ENCODE measurements around the gene HUS1.
"Not testable (repeated sequence)": the region's sequence is repeated elsewhere in the genome, so short reads cannot be mapped to it uniquely, and the experiment has no call there.

HUS1 gene

DNA sequence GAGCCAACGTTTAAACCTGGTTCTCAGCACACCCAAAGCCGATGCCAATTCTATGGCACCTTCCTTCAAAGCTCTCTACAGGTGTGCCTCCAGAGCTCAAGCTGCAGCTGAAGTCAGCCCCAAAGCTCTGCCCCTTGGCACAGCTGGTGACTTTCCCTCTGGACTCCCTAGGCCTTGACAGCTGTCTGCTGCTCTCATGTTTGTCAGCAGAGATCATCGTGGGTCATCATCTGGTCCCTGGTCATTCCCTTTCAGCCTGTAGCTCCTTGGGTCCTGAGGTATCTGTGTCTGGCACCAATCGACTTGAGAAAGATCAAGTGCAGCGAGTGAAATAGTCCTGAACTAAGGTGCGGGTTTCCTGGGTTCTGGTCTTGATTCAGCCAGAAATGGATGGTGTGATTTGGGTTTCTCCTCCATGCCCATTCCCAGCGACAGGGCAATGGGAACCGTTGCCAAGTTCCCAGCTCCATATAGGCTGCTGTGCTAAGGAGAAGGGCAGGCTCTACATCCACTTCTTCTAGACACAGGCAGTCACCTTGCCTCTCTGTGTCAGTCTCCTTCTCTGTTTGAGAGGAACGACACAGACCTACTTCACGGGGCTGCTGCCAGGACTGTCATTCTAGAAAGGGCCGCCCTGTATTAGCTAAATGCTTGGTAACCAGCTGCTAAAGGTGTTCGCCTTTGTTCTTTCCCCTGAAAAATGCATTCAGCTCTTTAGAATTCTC lies 34.7 kb downstream of the HUS1 start:
- no peak overlapping the region for H3K27ac ChIP-seq
- H3K36me3 ChIP-seq (ENCODE audit: insufficient read depth, low read length): no peaks in the 10 kb centered on the region
- no peak overlapping the region for H3K9ac ChIP-seq (ENCODE audit: insufficient read length)
- H3K9me3 ChIP-seq (ENCODE audit: low read depth, low read length): no peaks in the 10 kb centered on the region
- no peak for DNase-seq (ENCODE audit: low read depth, low spot score)
- H3K4me3 ChIP-seq: no peak overlapping the region
- TF ChIP-seq POLR2AphosphoS5 (IDR thresholded peaks at IDR 0.05; ENCODE audit: borderline replicate concordance, low read depth, low read length) (no peak), FOXP2 (optimal IDR thresholded peaks at IDR 0.05; ENCODE audit: control extremely low read depth, extremely low read length, insufficient read depth) (no peak), EZH2 (IDR thresholded peaks at IDR 0.05) (no peak)

DNA sequence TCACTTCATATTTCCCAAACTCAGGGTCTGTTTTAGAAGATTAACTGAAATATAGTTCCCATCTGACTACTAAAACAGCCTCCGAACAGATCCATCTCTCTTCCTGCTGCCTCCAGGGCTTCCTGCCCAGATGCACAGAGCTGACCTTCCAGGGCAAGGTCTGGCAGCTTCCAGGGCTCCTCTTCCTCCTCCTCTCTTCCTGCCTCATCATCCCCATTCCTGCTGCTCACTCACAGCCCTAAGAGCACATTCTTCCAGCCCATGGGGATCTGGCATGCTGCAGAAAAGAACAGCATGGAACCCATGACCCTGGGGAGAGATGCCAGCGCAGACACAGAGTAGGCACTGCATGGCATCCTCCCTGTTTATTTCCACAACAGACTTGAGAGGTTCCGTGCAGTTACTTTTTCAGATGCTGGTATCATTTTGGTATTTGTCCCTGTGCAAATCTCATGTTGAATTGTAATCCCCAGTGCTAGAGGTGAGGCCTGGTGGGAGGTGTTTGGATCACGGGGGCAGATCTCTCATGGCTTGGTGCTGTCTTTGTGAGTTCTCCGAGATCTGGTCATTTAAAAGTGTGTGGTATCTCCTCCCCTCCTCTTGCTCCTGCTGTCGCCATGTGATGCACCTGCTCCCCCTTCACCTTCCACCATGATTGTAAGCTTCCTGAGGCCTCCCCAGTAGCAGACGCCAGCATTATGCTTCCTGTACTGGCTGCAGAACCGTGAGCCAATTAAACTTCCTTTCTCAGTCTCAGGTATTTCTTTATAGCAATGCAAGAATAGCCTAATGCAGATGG lies 35.5 kb downstream of the HUS1 start:
- Histone ChIP-seq H3K27ac (no peak overlapping the region), H3K9ac (ENCODE audit: insufficient read length) (no peak overlapping the region), H3K36me3 (ENCODE audit: insufficient read depth, low read length) (no peaks in the 10 kb centered on the region), H3K9me3 (ENCODE audit: low read depth, low read length) (no peaks in the 10 kb centered on the region), H3K4me3 (no peak overlapping the region)
- no peak for DNase-seq (ENCODE audit: low read depth, low spot score)
- no peak for TF ChIP-seq FOXP2 (optimal IDR thresholded peaks at IDR 0.05; ENCODE audit: control extremely low read depth, extremely low read length, insufficient read depth)
- no peak for TF ChIP-seq POLR2AphosphoS5 (IDR thresholded peaks at IDR 0.05; ENCODE audit: borderline replicate concordance, low read depth, low read length)
- no peak for TF ChIP-seq EZH2 (IDR thresholded peaks at IDR 0.05)

DNA sequence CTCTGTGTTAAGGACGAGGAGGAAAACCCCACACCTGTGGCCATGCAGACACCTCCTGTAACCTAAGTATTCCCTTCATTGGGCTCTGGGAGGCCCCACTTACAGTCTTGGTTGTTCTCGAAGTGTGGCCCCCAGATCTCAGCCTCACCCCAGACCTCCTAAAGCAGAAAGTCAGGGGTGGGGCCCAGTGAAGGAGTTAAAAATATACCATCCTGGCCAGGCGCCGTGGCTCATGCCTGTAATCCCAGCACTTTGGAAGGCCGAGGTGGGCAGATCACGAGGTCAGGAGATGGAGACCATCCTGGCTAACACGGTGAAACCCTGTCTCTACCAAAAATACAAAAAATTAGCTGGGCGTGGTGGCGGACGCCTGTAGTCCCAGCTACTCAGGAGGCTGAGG lies 36.8 kb downstream of the HUS1 start:
- not testable (repeated sequence) for H3K36me3 ChIP-seq (ENCODE audit: insufficient read depth, low read length); H3K9ac ChIP-seq (ENCODE audit: insufficient read length); H3K4me3 ChIP-seq; H3K9me3 ChIP-seq (ENCODE audit: low read depth, low read length); H3K27ac ChIP-seq; DNase-seq (ENCODE audit: low read depth, low spot score)

DNA sequence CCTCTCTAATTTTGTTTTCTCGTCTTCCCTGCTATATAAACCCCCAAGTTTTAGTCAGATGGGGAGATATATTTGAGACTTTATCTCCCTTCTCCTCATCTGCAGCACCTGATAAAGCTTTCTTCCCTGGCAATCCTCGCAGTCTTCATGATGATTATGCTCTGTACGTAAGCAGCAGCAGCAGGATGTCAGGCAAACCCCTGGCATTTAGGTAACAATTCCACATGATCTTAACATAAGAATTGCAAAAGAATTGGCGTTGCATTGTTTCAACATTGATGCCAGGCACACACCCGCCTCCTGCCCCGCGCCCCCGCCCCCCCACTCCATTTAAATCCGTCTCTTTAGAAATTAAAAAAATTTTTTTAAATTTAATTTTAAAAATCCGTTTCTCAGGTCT lies 37.3 kb downstream of the HUS1 start:
- Histone ChIP-seq H3K27ac (no peak overlapping the region), H3K9ac (ENCODE audit: insufficient read length) (no peak overlapping the region)

DNA sequence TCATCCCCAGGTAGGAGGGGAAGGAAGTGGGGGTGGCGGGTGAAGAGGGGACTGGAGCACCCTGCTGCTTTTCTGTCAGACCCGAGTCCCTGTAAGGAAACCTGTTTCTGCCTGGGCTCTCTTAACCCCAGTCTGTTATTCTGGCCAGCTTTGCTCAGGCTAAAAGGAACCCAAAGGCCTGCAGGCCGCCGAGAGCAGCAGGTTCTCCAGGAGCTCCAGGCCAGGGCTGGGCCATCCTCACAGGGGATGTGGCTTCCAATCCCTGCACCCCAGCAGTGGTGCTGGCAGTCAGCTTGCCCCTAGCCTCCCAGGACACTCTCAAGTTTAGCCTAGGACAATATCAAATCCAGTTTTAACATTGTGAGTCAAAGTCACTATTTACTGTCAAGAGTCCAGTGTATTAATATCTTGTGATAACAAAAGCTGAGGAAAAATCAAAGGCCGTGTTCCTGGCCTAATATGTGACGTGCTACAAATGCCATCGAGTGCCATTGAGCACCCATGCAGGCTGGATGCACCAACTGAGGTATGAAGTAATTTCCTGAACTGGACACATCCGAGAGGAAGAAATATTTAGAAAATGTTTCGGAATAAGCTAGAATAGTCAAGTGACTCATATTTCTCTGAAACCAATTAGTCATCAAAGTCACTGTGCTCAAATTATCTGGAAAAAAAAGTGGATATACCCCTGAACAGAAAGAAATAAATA lies 38.1 kb downstream of the HUS1 start:
- no peak overlapping the region for H3K9ac ChIP-seq (ENCODE audit: insufficient read length)
- H3K9me3 ChIP-seq (ENCODE audit: low read depth, low read length): no peaks in the 10 kb centered on the region
- no peak overlapping the region for H3K27ac ChIP-seq
- no peak overlapping the region for H3K4me3 ChIP-seq
- no peaks in the 10 kb centered on the region for H3K36me3 ChIP-seq (ENCODE audit: insufficient read depth, low read length)
- TF ChIP-seq FOXP2 (optimal IDR thresholded peaks at IDR 0.05; ENCODE audit: control extremely low read depth, extremely low read length, insufficient read depth) (no peak), POLR2AphosphoS5 (IDR thresholded peaks at IDR 0.05; ENCODE audit: borderline replicate concordance, low read depth, low read length) (no peak), EZH2 (IDR thresholded peaks at IDR 0.05) (no peak)
- no peak for DNase-seq (ENCODE audit: low read depth, low spot score)

More for the DNA sequence above, 37.3 kb downstream of the HUS1 start:
- no peak for DNase-seq (ENCODE audit: low read depth, low spot score)
- Histone ChIP-seq H3K36me3 (ENCODE audit: insufficient read depth, low read length) (no peaks in the 10 kb centered on the region), H3K4me3 (no peak overlapping the region), H3K9me3 (ENCODE audit: low read depth, low read length) (no peaks in the 10 kb centered on the region)
- no peak for TF ChIP-seq POLR2AphosphoS5 (IDR thresholded peaks at IDR 0.05; ENCODE audit: borderline replicate concordance, low read depth, low read length)
- no peak for TF ChIP-seq FOXP2 (optimal IDR thresholded peaks at IDR 0.05; ENCODE audit: control extremely low read depth, extremely low read length, insufficient read depth)
- TF ChIP-seq EZH2 (IDR thresholded peaks at IDR 0.05): no peak

DNA sequence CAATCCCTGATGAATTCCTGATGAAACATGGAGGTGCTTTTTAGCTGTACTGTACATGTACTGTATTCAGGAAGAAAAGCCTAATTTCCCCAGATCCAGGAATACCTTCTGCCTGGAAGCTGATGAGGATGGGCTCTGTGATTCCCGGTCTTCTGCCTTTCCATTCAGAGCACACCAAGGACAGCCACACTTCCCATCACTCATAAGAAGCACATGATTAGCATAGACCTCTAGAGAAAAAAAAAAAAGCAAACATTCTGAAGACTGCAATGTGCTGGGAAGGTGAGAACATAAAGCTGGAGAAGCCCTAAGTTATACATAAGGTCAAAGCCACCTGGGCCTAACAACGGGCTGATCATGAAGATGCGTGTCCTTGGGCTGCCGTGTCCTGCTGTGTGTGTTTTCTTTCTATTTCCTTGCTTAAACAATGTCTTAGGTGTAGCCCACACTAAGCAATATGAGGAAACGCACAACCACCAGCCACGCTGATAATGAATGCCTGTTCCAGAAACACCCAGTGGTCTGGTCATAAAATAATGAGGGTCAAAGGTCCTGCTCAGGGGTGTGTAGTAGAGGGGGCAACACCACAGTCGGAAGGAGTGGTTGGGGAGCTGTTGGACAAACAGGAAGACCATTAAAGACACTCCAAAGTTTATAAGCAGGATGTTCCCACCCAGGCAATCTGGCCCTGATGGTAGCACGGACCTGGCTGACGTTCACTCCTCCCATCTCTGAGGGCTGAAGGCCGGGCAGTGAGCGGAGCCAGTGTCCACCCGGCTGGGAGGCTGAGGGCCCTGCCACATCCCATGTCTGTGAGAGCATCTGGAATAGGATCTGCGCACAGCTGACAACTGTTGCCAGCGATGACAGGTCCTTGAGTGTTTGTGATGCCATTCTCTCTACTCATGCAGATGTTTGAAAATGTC lies 39.1 kb downstream of the HUS1 start:
- no peaks in the 10 kb centered on the region for H3K9me3 ChIP-seq (ENCODE audit: low read depth, low read length)
- H3K9ac ChIP-seq (ENCODE audit: insufficient read length): no peak overlapping the region
- no peak overlapping the region for H3K27ac ChIP-seq
- no peaks in the 10 kb centered on the region for H3K36me3 ChIP-seq (ENCODE audit: insufficient read depth, low read length)
- H3K4me3 ChIP-seq: no peak overlapping the region
- no peak for DNase-seq (ENCODE audit: low read depth, low spot score)
- TF ChIP-seq POLR2AphosphoS5 (IDR thresholded peaks at IDR 0.05; ENCODE audit: borderline replicate concordance, low read depth, low read length): no peak
- no peak for TF ChIP-seq EZH2 (IDR thresholded peaks at IDR 0.05)
- no peak for TF ChIP-seq FOXP2 (optimal IDR thresholded peaks at IDR 0.05; ENCODE audit: control extremely low read depth, extremely low read length, insufficient read depth)

DNA sequence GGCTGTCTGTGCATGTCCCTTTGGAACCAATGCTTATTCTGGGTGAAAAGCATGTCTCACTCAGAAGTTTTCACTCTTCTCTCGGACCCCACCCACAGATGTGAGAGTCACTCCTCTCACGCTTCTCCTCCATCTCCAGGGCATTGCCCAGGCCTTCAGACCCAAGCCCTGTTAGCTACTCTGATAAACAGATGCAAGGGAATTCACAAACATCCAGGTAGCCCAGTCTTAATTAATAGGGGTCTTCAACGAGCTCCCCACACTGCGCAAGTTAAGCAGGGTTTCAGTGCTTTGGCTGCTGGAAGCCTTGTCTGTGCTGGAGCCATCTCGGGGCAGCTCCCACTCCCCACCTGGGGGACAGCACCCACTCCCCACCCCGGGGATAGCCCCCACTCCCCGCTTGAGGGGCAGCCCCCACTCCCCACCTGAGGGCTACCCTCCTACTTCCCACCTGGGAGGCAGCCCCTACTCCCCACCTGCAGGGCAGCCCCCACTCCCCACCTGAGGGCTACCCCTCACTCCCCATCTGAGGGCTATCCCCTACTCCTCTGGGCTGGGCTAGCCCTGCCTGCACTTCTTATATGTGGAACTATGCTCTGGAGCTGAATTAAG lies 39.9 kb downstream of the HUS1 start:
- Histone ChIP-seq H3K9ac (ENCODE audit: insufficient read length) (no peak overlapping the region), H3K36me3 (ENCODE audit: insufficient read depth, low read length) (no peaks in the 10 kb centered on the region), H3K9me3 (ENCODE audit: low read depth, low read length) (no peaks in the 10 kb centered on the region), H3K4me3 (no peak overlapping the region), H3K27ac (no peak overlapping the region)
- TF ChIP-seq POLR2AphosphoS5 (IDR thresholded peaks at IDR 0.05; ENCODE audit: borderline replicate concordance, low read depth, low read length) (no peak), FOXP2 (optimal IDR thresholded peaks at IDR 0.05; ENCODE audit: control extremely low read depth, extremely low read length, insufficient read depth) (no peak), EZH2 (IDR thresholded peaks at IDR 0.05) (no peak)
- DNase-seq (ENCODE audit: low read depth, low spot score): no peak
